Keratinocyte (primary cell): ENCODE results near the gene N4BP3. TPM values are rescaled to one million over a fixed set of nuclear protein-coding genes. Genes with fewer than 3 reads are reported as not detected.
A peak's percentile ranks its signal among the peaks of the same experiment; 100 is the strongest.

Experiments
- DNase-seq: peaks from one replicate; pipeline ENCODE4 v3.0.0-alpha.2; 2011; ENCODE audit warnings: low read depth, missing footprints, low spot score
- FAIRE-seq: peaks from 2 replicates; lab custom pipeline; 2011; peaks lifted over from hg19 to GRCh38; lab: Jason Lieb, UNC
- H2AFZ ChIP-seq: 2 replicates; pipeline ENCODE4 v1.6.0; 2012; ENCODE audit warnings: low read length, control low read depth, inconsistent platforms; ENCODE audit not compliant: control insufficient read depth
- H3K27ac ChIP-seq: 2 replicates; pipeline ENCODE4 v1.5.1; 2011; ENCODE audit warnings: low read length; ENCODE audit not compliant: control insufficient read depth, insufficient read depth
- H3K27me3 ChIP-seq: 3 replicates; pipeline ENCODE4 v1.6.0; 2011; ENCODE audit warnings: low read length; ENCODE audit not compliant: control insufficient read depth, insufficient read depth; ENCODE audit errors: extremely low read depth
- H3K36me3 ChIP-seq, 2 experiments: 2 replicates in 1 of 2; 3 replicates in 1 of 2; pipeline ENCODE4 v1.5.1; 2011; ENCODE audit warnings: low read length in 2 of 2, mild to moderate bottlenecking in 1 of 2; ENCODE audit not compliant: control insufficient read depth in 2 of 2, insufficient read depth in 2 of 2; ENCODE audit errors: extremely low read depth in 1 of 2
- H3K4me1 ChIP-seq: 3 replicates; pipeline ENCODE4 v1.5.1; 2011; ENCODE audit warnings: low read length; ENCODE audit not compliant: control insufficient read depth, insufficient read depth; ENCODE audit errors: extremely low read depth
- H3K4me2 ChIP-seq: 3 replicates; pipeline ENCODE4 v1.6.0; 2011; ENCODE audit warnings: low read depth, low read length; ENCODE audit not compliant: control insufficient read depth, insufficient read depth; ENCODE audit errors: extremely low read depth
- H3K4me3 ChIP-seq, 3 experiments: fragments of 200-600 bp in 1 of 3; sonication (generic) in 1 of 3; 2 replicates in 2 of 3; 3 replicates in 1 of 3; pipeline ENCODE4 v1.5.1; 2011 to 2016; ENCODE audit warnings: low read length in 3 of 3, mild to moderate bottlenecking in 3 of 3, control low read depth in 2 of 3, inconsistent platforms in 1 of 3, low read depth in 1 of 3, mixed read lengths in 1 of 3, mixed run types in 1 of 3, moderate library complexity in 1 of 3; ENCODE audit not compliant: control insufficient read depth in 2 of 3, insufficient read depth in 2 of 3; ENCODE audit errors: extremely low read depth in 1 of 3
- H3K79me2 ChIP-seq: 2 replicates; pipeline ENCODE4 v1.6.0; 2012; ENCODE audit warnings: low read length; ENCODE audit not compliant: control insufficient read depth, insufficient read depth
- H3K9ac ChIP-seq: 3 replicates; pipeline ENCODE4 v1.6.0; 2011; ENCODE audit warnings: low read length; ENCODE audit not compliant: control insufficient read depth, insufficient read depth; ENCODE audit errors: extremely low read depth
- H3K9me1 ChIP-seq: 3 replicates; pipeline ENCODE4 v1.6.0; 2011; ENCODE audit warnings: low read length; ENCODE audit not compliant: control insufficient read depth, insufficient read depth; ENCODE audit errors: extremely low read depth
- H3K9me3 ChIP-seq: 2 replicates; pipeline ENCODE4 v1.5.1; 2012; ENCODE audit warnings: low read depth, low read length; ENCODE audit not compliant: control insufficient read depth
- H4K20me1 ChIP-seq: 3 replicates; pipeline ENCODE4 v1.6.0; 2011; ENCODE audit warnings: low read length; ENCODE audit not compliant: control insufficient read depth, insufficient read depth; ENCODE audit errors: extremely low read depth
- CTCF ChIP-seq, 3 experiments: IDR thresholded peaks in 1 of 3; conservative IDR thresholded peaks in 1 of 3; optimal IDR thresholded peaks in 1 of 3; 2 replicates in 2 of 3; 3 replicates in 1 of 3; pipeline versions ENCODE3 to v1.5.1; 2011; ENCODE audit warnings: low read length in 3 of 3, mild to moderate bottlenecking in 3 of 3, moderate library complexity in 2 of 3, control low read depth in 1 of 3, inconsistent platforms in 1 of 3; ENCODE audit not compliant: insufficient read depth in 2 of 3; ENCODE audit errors: extremely low read depth in 1 of 3
- EZH2 ChIP-seq: IDR thresholded peaks from one replicate; pipeline ENCODE4 v1.6.1; 2012; ENCODE audit warnings: inconsistent platforms, mild to moderate bottlenecking, low read length, moderate library complexity
- dilution Hi-C: fragments of 300-500 bp; cut with MboI; formaldehyde crosslinking; loops from one replicate; pipeline ENCODE4 v1.7.0; 2020; ENCODE audit warnings: low sequenced_read_pairs; ENCODE audit not compliant: extremely low pct_ligation_motif_present
- polyA plus RNA-seq, 5 experiments: library from polyadenylated mRNA; depleted of rRNA in 3 of 5; stranded (reverse) in 3 of 5; stranded (forward) in 1 of 5; unstranded in 1 of 5; fragments of >200 nt; gene quantifications; 1 replicate in 1 of 5; 2 replicates in 3 of 5; 3 replicates in 1 of 5; pipeline versions ENCODE4 v1.2.1 to v1.2.3, GENCODE V29; 2011 to 2012; ENCODE audit warnings: missing spikeins in 2 of 5, low read depth in 1 of 5, low replicate concordance in 1 of 5

The N4BP3 gene
- polyA plus RNA-seq, 1 donor (not counting 4 experiments of a cell fraction or from before 2014, with no cell fraction given), result 1.0 TPM

- Histone ChIP-seq H2AFZ (no peak overlapping the region), H3K36me3 (peaks cover 28 to 50% of the 10 kb centered on the region in 2 experiments), H3K9ac (no peak overlapping the region), H3K9me1 (no peaks in the 10 kb centered on the region), H3K27me3 (no peaks in the 10 kb centered on the region), H3K4me3 (no peak overlapping the region), H3K27ac (no peak overlapping the region), H3K79me2 (peaks cover 23% of the 10 kb centered on the region), H3K9me3 (no peaks in the 10 kb centered on the region), H4K20me1 (peaks cover 8% of the 10 kb centered on the region), H3K4me2 (no peak overlapping the region), H3K4me1 (peaks cover 25% of the 10 kb centered on the region)
- no peak for TF ChIP-seq EZH2
- no peak for TF ChIP-seq CTCF (optimal IDR thresholded peaks at IDR 0.05 in 1 of 3, IDR thresholded peaks at IDR 0.05 in 1 of 3, conservative IDR thresholded peaks at IDR 0.05 in 1 of 3; ENCODE audit: extremely low read depth in 1 of 3, insufficient read depth in 2 of 3, low read length in 3 of 3)
- no peak for DNase-seq
- FAIRE-seq, result no peak
- dilution Hi-C loops, result no loop called here
Measured at GRCh38 chr5:178149199-178149932, 36.0 kb downstream of the N4BP3 start.

- no peaks in the 10 kb centered on the region for H3K9me1 ChIP-seq
- peak in 2 of 3 experiments; percentile 7 to 32 for TF ChIP-seq CTCF (optimal IDR thresholded peaks at IDR 0.05 in 1 of 3, IDR thresholded peaks at IDR 0.05 in 1 of 3, conservative IDR thresholded peaks at IDR 0.05 in 1 of 3; ENCODE audit: extremely low read depth in 1 of 3, insufficient read depth in 2 of 3, low read length in 3 of 3)
- TF ChIP-seq EZH2, result no peak
- H3K36me3 ChIP-seq, result peaks cover 28 to 45% of the 10 kb centered on the region in 2 experiments
- dilution Hi-C loops, result no loop called here
- no peak overlapping the region for H3K4me2 ChIP-seq
- FAIRE-seq (no peak), DNase-seq (no peak)
- H3K79me2 ChIP-seq, result peaks cover 23% of the 10 kb centered on the region
- H3K27ac ChIP-seq, result no peak overlapping the region
- H3K4me3 ChIP-seq, result no peak overlapping the region
- H3K9ac ChIP-seq, result no peak overlapping the region
- H3K4me1 ChIP-seq, result peaks cover 20% of the 10 kb centered on the region
- no peak overlapping the region for H2AFZ ChIP-seq
- H3K27me3 ChIP-seq, result no peaks in the 10 kb centered on the region
- peaks cover 2% of the 10 kb centered on the region for H4K20me1 ChIP-seq
- H3K9me3 ChIP-seq, result no peaks in the 10 kb centered on the region
Measured at GRCh38 chr5:178150977-178151734, 37.8 kb downstream of the N4BP3 start.
